Mesenchymal stem cell (in vitro differentiated cells and primary cell): ENCODE data around the gene KLHL21.
"Not testable (repeated sequence)": the region's sequence is repeated elsewhere in the genome, so short reads cannot be mapped to it uniquely, and the experiment has no call there.

Experiments
- DNase-seq: peaks from one replicate; pipeline ENCODE4 v3.0.0-alpha.2; 2013
- H2AFZ ChIP-seq: one replicate; pipeline ENCODE4 v1.6.1; 2013; ENCODE audit warnings: low read depth, mild to moderate bottlenecking, control low read depth, inconsistent platforms, low read length, moderate library complexity
- H2AK5ac ChIP-seq: 2 replicates; pipeline ENCODE4 v1.6.1; 2013; ENCODE audit warnings: low read length, moderate library complexity, mild to moderate bottlenecking, inconsistent platforms; ENCODE audit not compliant: severe bottlenecking
- H2BK120ac ChIP-seq: one replicate; pipeline ENCODE4 v1.6.1; 2013; ENCODE audit warnings: low read depth, mild to moderate bottlenecking, inconsistent platforms, low read length, moderate library complexity
- H2BK12ac ChIP-seq, 2 experiments: one replicate each; pipeline ENCODE4 v1.6.1; 2013; ENCODE audit warnings: inconsistent platforms in 2 of 2, low read length in 2 of 2, mild to moderate bottlenecking in 2 of 2, moderate library complexity in 2 of 2, control low read depth in 1 of 2
- H2BK15ac ChIP-seq: one replicate; pipeline ENCODE4 v1.6.1; 2013; ENCODE audit warnings: mild to moderate bottlenecking, low read depth, inconsistent platforms; ENCODE audit not compliant: poor library complexity, severe bottlenecking
- H2BK5ac ChIP-seq: 2 replicates; pipeline ENCODE4 v1.6.1; 2013; ENCODE audit warnings: low read depth, mild to moderate bottlenecking, low read length, control low read depth, inconsistent platforms; ENCODE audit not compliant: poor library complexity, severe bottlenecking
- H3K14ac ChIP-seq, 2 experiments: one replicate each; pipeline ENCODE4 v1.6.1; 2013; ENCODE audit warnings: inconsistent platforms in 2 of 2, low read length in 2 of 2, control low read depth in 1 of 2, mild to moderate bottlenecking in 1 of 2, moderate library complexity in 1 of 2
- H3K18ac ChIP-seq, 2 experiments: one replicate each; pipeline ENCODE4 v1.6.1; 2013; ENCODE audit warnings: inconsistent platforms in 2 of 2, low read length in 2 of 2, control low read depth in 1 of 2, low read depth in 1 of 2, mild to moderate bottlenecking in 1 of 2
- H3K23ac ChIP-seq, 2 experiments: one replicate each; pipeline ENCODE4 v1.6.1; 2013; ENCODE audit warnings: inconsistent platforms in 2 of 2, low read length in 2 of 2, mild to moderate bottlenecking in 2 of 2, moderate library complexity in 2 of 2, control low read depth in 1 of 2
- H3K27ac ChIP-seq: 2 replicates; pipeline ENCODE4 v1.5.1; 2013; ENCODE audit warnings: mild to moderate bottlenecking, moderate library complexity, low read length, control low read depth, inconsistent platforms; ENCODE audit not compliant: poor library complexity, severe bottlenecking
- H3K27me3 ChIP-seq, 2 experiments: 2 replicates each; pipeline versions ENCODE4 v1.6.1 to v1.7.0; 2013; ENCODE audit warnings: low read length in 2 of 2, mild to moderate bottlenecking in 2 of 2, moderate library complexity in 2 of 2, control low read depth in 1 of 2, inconsistent platforms in 1 of 2; ENCODE audit not compliant: control insufficient read depth in 1 of 2, insufficient read depth in 1 of 2
- H3K36me3 ChIP-seq, 2 experiments: 2 replicates each; pipeline versions ENCODE4 v1.6.1 to v1.7.0; 2013; ENCODE audit warnings: low read length in 2 of 2, control low read depth in 1 of 2, inconsistent platforms in 1 of 2, low read depth in 1 of 2, mild to moderate bottlenecking in 1 of 2; ENCODE audit not compliant: insufficient read depth in 2 of 2, control insufficient read depth in 1 of 2
- H3K4ac ChIP-seq, 2 experiments: one replicate each; pipeline ENCODE4 v1.6.1; 2013; ENCODE audit warnings: inconsistent platforms in 2 of 2, low read length in 2 of 2, mild to moderate bottlenecking in 2 of 2, moderate library complexity in 2 of 2, control low read depth in 1 of 2, low read depth in 1 of 2
- H3K4me1 ChIP-seq: 2 replicates; pipeline ENCODE4 v1.6.1; 2013; ENCODE audit warnings: low read depth, low read length, control low read depth; ENCODE audit not compliant: control insufficient read depth, insufficient read depth
- H3K4me2 ChIP-seq: 2 replicates; pipeline ENCODE4 v1.6.1; 2013; ENCODE audit warnings: low read length, mild to moderate bottlenecking, inconsistent platforms; ENCODE audit not compliant: poor library complexity, severe bottlenecking
- H3K4me3 ChIP-seq, 2 experiments: 2 replicates each; pipeline versions ENCODE4 v1.5.1 to v1.7.0; 2013; ENCODE audit warnings: low read length in 2 of 2, mild to moderate bottlenecking in 2 of 2, control low read depth in 1 of 2, low read depth in 1 of 2; ENCODE audit not compliant: insufficient read depth in 1 of 2
- H3K79me1 ChIP-seq: replicated peaks from 2 replicates; pipeline ENCODE4 v1.6.1; 2013; ENCODE audit warnings: mild to moderate bottlenecking, control low read depth, low read length, inconsistent platforms; ENCODE audit not compliant: poor library complexity, severe bottlenecking
- H3K9ac ChIP-seq: 2 replicates; pipeline ENCODE4 v1.7.0; 2013; ENCODE audit warnings: mild to moderate bottlenecking, low read length, moderate library complexity
- H3K9me3 ChIP-seq: 2 replicates; pipeline ENCODE4 v1.7.0; 2013; ENCODE audit warnings: mild to moderate bottlenecking, low read length; ENCODE audit not compliant: control insufficient read depth
- H4K8ac ChIP-seq: one replicate; pipeline ENCODE4 v1.6.1; 2013; ENCODE audit warnings: inconsistent platforms, mild to moderate bottlenecking, low read length, moderate library complexity
- H4K91ac ChIP-seq: one replicate; pipeline ENCODE4 v1.6.1; 2013; ENCODE audit warnings: mild to moderate bottlenecking, low read length, inconsistent platforms
- WGBS: methylation state at CpG from one replicate; pipeline ENCODE4 v1.1.7; 2013; ENCODE audit warnings: mixed read lengths; 5-methylcytosine and 5-hydroxymethylcytosine counted together

The KLHL21 gene

DNA sequence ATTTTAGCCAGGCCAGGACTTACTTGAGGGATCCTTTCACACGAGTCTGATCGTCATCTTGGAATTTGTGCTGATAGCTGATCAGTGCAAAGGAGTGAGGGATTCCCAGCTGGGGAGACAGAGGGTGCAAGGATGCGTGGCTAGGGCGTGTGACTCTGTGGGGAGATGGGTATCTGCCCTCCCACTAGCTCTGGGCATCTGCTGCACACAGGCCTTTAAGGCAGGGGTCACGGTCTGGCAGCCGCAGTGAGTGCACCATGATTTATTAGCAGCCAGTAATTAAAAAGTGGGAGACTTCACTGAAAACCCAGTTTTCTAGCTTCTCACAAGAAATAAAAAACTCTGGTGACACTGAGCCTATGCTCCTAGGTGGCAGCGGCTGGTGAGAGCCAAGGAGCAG lies 42.3 kb upstream of the KLHL21 start:
- Histone ChIP-seq H3K27me3 (no peaks in the 10 kb centered on the region), H2AFZ (no peak overlapping the region), H3K4me2 (no peak overlapping the region), H3K9me3 (no peaks in the 10 kb centered on the region), H3K4me1 (peaks cover 5% of the 10 kb centered on the region), H3K14ac (no peak overlapping the region), H2AK5ac (no peak overlapping the region), H2BK15ac (no peak overlapping the region), H3K4ac (no peak overlapping the region), H2BK5ac (no peak overlapping the region), H3K36me3 (peaks cover 56 to 64% of the 10 kb centered on the region in 2 experiments), H4K8ac (no peak overlapping the region), H3K79me1 (peaks cover 7% of the 10 kb centered on the region), H4K91ac (no peak overlapping the region), H3K18ac (no peak overlapping the region), H3K4me3 (no peak overlapping the region), H2BK12ac (no peak overlapping the region), H2BK120ac (no peak overlapping the region), H3K23ac (no peak overlapping the region), H3K9ac (no peak overlapping the region), H3K27ac (no peak overlapping the region)
- WGBS = 98% methylated on average over 7 of the region's 7 CpGs
- DNase-seq = no peak

DNA sequence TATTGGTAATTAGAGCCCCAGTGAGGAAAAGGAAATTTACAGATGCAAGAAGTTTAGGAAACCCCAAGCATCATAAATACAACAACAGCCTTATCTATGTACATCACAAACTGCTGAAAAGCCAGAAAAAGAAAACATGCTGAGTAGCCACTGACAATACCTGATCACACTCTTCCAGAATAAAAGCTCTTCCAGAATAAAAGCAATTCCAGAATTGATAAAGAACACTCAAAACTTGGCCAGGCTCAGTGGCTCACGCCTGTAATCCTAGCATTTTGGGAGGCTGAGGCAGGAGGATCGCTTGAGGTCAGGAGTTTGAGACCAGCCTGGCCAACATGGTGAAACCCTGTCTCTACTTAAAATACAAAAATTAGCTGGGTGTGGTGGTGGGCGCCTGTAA lies 38.2 kb upstream of the KLHL21 start:
- WGBS = 100% methylated on average over 2 of the region's 3 CpGs
- not testable (repeated sequence) for H2AFZ ChIP-seq, H4K91ac ChIP-seq, H3K27me3 ChIP-seq, H2BK15ac ChIP-seq, H3K18ac ChIP-seq, H2BK120ac ChIP-seq, H3K4me1 ChIP-seq, H2BK5ac ChIP-seq, H3K9me3 ChIP-seq, H3K23ac ChIP-seq, H3K4me3 ChIP-seq, H3K4me2 ChIP-seq, H2BK12ac ChIP-seq, H4K8ac ChIP-seq, DNase-seq, H3K9ac ChIP-seq, H3K14ac ChIP-seq, H3K27ac ChIP-seq, H3K4ac ChIP-seq, H3K79me1 ChIP-seq, H2AK5ac ChIP-seq
- peaks cover 74 to 81% of the 10 kb centered on the region in 2 experiments for H3K36me3 ChIP-seq

DNA sequence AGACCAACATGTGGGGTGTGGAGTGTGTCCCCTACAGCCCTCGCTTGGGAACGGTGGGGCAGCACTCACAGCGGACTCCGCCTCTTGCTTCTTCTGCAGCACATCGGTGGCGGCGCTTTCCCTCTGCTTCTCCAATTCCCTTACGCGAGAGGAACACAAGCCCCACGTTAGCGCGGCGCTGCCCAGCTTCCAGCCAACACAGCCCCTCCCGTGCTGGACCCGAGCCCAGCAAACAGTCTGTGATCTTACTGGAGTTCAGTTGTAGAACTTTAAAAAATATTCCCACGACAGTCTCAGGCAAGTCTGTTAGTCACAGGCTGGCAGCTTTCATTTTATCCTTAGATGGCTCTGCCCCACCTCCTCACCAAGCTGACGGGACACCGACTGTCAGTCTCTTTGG lies 35.6 kb upstream of the KLHL21 start:
- no peak overlapping the region for H2AFZ ChIP-seq
- H2BK15ac ChIP-seq = no peak overlapping the region
- H4K8ac ChIP-seq = no peak overlapping the region
- WGBS = 96% methylated on average over 16 of the region's 18 CpGs
- peaks cover 2% of the 10 kb centered on the region for H3K4me1 ChIP-seq
- no peak for DNase-seq
- H3K36me3 ChIP-seq = peaks cover 79 to 82% of the 10 kb centered on the region in 2 experiments
- no peak overlapping the region for H2BK120ac ChIP-seq
- H3K14ac ChIP-seq = no peak overlapping the region
- H4K91ac ChIP-seq = no peak overlapping the region
- no peak overlapping the region for H3K18ac ChIP-seq
- H3K27ac ChIP-seq = no peak overlapping the region
- peaks cover 1% of the 10 kb centered on the region for H3K79me1 ChIP-seq
- peak overlapping the region in 1 of 2 experiments; percentile 39 for H3K4me3 ChIP-seq
- no peak overlapping the region for H2AK5ac ChIP-seq
- no peak overlapping the region for H2BK5ac ChIP-seq
- peak overlapping the region; percentile 55 for H3K9ac ChIP-seq
- H3K27me3 ChIP-seq = no peaks in the 10 kb centered on the region
- H3K4ac ChIP-seq = no peak overlapping the region
- H3K4me2 ChIP-seq = no peak overlapping the region
- H3K9me3 ChIP-seq = no peaks in the 10 kb centered on the region
- H3K23ac ChIP-seq = no peak overlapping the region
- no peak overlapping the region for H2BK12ac ChIP-seq

DNA sequence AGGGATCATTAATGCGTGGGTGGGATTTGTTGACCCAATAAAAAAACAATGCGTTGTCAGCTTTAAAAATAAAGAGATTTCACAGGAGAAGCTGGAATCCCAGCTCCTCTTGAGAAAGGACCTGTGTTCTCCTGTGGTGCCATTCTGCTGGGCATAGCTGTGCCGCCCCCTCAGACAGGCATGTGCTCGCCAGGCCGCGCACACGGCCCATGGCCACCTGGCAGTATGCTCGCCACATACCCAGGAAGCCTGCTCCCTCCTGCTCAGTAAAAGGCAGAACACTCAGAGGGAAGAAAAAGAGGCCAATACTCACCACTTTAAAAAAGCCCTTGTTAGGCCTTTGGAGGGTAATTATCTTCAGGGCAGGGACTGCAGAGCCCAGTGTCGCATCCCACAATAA lies 35.1 kb upstream of the KLHL21 start:
- Histone ChIP-seq H3K36me3 (peaks cover 80 to 82% of the 10 kb centered on the region in 2 experiments), H3K4ac (no peak overlapping the region), H3K18ac (no peak overlapping the region), H4K91ac (no peak overlapping the region), H3K4me2 (no peak overlapping the region), H3K4me1 (peaks cover 2% of the 10 kb centered on the region), H3K27me3 (no peaks in the 10 kb centered on the region), H3K23ac (no peak overlapping the region), H2AK5ac (no peak overlapping the region), H3K27ac (no peak overlapping the region), H2BK12ac (no peak overlapping the region), H2AFZ (no peak overlapping the region), H4K8ac (no peak overlapping the region), H3K4me3 (peak overlapping the region in 1 of 2 experiments; percentile 39), H3K9ac (peak overlapping the region; percentile 55), H2BK5ac (no peak overlapping the region), H2BK120ac (no peak overlapping the region), H2BK15ac (no peak overlapping the region), H3K14ac (no peak overlapping the region), H3K9me3 (no peaks in the 10 kb centered on the region), H3K79me1 (peaks cover 1% of the 10 kb centered on the region)
- 99% methylated on average over 9 of the region's 9 CpGs for WGBS
- no peak for DNase-seq
